Measurements from ENCODE around the gene DGCR2.

GRCh38 chr22:19005905-19006304 is 116.3 kb downstream of the DGCR2 start:
- TF ChIP-seq CTCF (IDR thresholded peaks at IDR 0.05; ENCODE audit: low read depth, low read length) (no peak), EZH2phosphoT487 (IDR thresholded peaks at IDR 0.05; ENCODE audit: low read depth) (no peak)

All from OCI-LY3 (cell line).